OCI-LY7 (cell line): ENCODE measurements around the gene CNTRL. TPM values are rescaled to one million over a fixed set of nuclear protein-coding genes. Genes with fewer than 3 reads are reported as not detected.
A peak's percentile ranks its signal among the peaks of the same experiment; 100 is the strongest.
"Not testable (repeated sequence)": the region's sequence is repeated elsewhere in the genome, so short reads cannot be mapped to it uniquely, and the experiment has no call there.

Experiments used
- BruUV-seq: library from RNA; stranded (reverse); fragments of 400-500 nt; replicated peaks from 2 replicates; lab custom pipeline; 2021; lab: Mats Ljungman, UMichigan
- CTCF ChIA-PET: fragments of 300-600 bp; sonication (Branson Sonifier 250); formaldehyde crosslinking; loops from one replicate; lab custom pipeline; 2022; ENCODE audit warnings: antibody characterized with exemption; ENCODE audit not compliant: unreplicated experiment; lab: Charles Lee
- POLR2A ChIA-PET: fragments of 300-600 bp; sonication (Branson Sonifier 250); formaldehyde crosslinking; loops from one replicate; lab custom pipeline; 2022; ENCODE audit warnings: antibody characterized with exemption; lab: Charles Lee
- DNase-seq: peaks from one replicate; pipeline ENCODE4 v3.0.0-alpha.2; 2015; ENCODE audit warnings: low spot score
- H2AFZ ChIP-seq: fragments of 200-600 bp; sonication (generic), shearing (Covaris generic); 2 replicates; pipeline ENCODE4 v1.6.1; 2014; ENCODE audit warnings: mild to moderate bottlenecking, antibody characterized with exemption, low read length, moderate library complexity
- H3K27ac ChIP-seq: fragments of 200-600 bp; sonication (generic); 2 replicates; pipeline ENCODE4 v1.5.1; 2014; ENCODE audit warnings: mixed run types, low read depth, mild to moderate bottlenecking, moderate library complexity, low read length, inconsistent platforms; ENCODE audit not compliant: poor library complexity, severe bottlenecking
- H3K36me3 ChIP-seq: fragments of 200-600 bp; sonication (generic); 2 replicates; pipeline ENCODE4 v1.6.1; 2014; ENCODE audit warnings: mild to moderate bottlenecking, antibody characterized with exemption, low read length, moderate library complexity, mixed read lengths; ENCODE audit not compliant: insufficient read depth
- H3K4me1 ChIP-seq: fragments of 200-600 bp; sonication (generic); 2 replicates; pipeline ENCODE4 v1.5.1; 2014; ENCODE audit warnings: mild to moderate bottlenecking, low read length; ENCODE audit not compliant: insufficient read depth, poor library complexity, severe bottlenecking
- H3K4me2 ChIP-seq: fragments of 200-600 bp; sonication (generic); 2 replicates; pipeline ENCODE4 v1.6.1; 2014; ENCODE audit warnings: mild to moderate bottlenecking, low read length
- H3K4me3 ChIP-seq: fragments of 200-600 bp; sonication (generic); 2 replicates; pipeline ENCODE4 v1.5.1; 2014; ENCODE audit warnings: mild to moderate bottlenecking, low read depth, low read length; ENCODE audit not compliant: poor library complexity, severe bottlenecking
- H3K79me2 ChIP-seq: fragments of 200-600 bp; sonication (generic); 2 replicates; pipeline ENCODE4 v1.6.1; 2016; ENCODE audit warnings: low read depth, mild to moderate bottlenecking, low read length, moderate library complexity, mixed read lengths; ENCODE audit not compliant: insufficient read depth
- H3K9me2 ChIP-seq: fragments of 200-600 bp; sonication (generic); 2 replicates; pipeline ENCODE4 v1.6.1; 2016; ENCODE audit warnings: mild to moderate bottlenecking, low read length, mixed read lengths; ENCODE audit not compliant: insufficient read depth
- H3K9me3 ChIP-seq: fragments of 200-600 bp; sonication (generic); 2 replicates; pipeline ENCODE4 v1.6.1; 2014; ENCODE audit warnings: mild to moderate bottlenecking, mixed run types, low read length, mixed read lengths
- H4K20me1 ChIP-seq: fragments of 200-600 bp; sonication (generic); 2 replicates; pipeline ENCODE4 v1.6.1; 2014; ENCODE audit warnings: mild to moderate bottlenecking, antibody characterized with exemption, low read length, moderate library complexity, mixed read lengths; ENCODE audit not compliant: insufficient read depth
- EZH2phosphoT487 ChIP-seq: fragments of 200-600 bp; sonication (generic); IDR thresholded peaks from 2 replicates; pipeline ENCODE4 v1.6.1; 2018; ENCODE audit warnings: low read depth, borderline replicate concordance, mild to moderate bottlenecking, mixed run types, antibody characterized with exemption, low read length, moderate library complexity, mixed read lengths
- intact Hi-C: fragments of 100-400 bp; cut with micrococcal nuclease; formaldehyde crosslinking; loops from one replicate; pipeline ENCODE4 v1.10.0; 2022; ENCODE audit not compliant: unreplicated experiment
- total RNA-seq, 2 experiments: library from RNA; depleted of rRNA in 1 of 2; stranded (reverse); fragments of >200 nt in 1 of 2; shearing (Covaris generic) in 1 of 2; gene quantifications; 2 replicates each; pipeline ENCODE4 v1.2.3, GENCODE V29; 2014 to 2022
- TF ChIP-seq, protein P1 (sequence below): fragments of 200-600 bp; sonication (generic); conservative IDR thresholded peaks from 2 replicates; pipeline ENCODE4 v1.5.1; 2014; ENCODE audit warnings: mild to moderate bottlenecking, antibody characterized with exemption, low read length, moderate library complexity, mixed read lengths

Gene CNTRL
- total RNA-seq, 2 experiments from 2014 or later, result 81.4 to 113 TPM

GRCh38 chr9:121123816-121124535 lies 49.2 kb downstream of the CNTRL start:
- H3K9me3 ChIP-seq, result peaks cover 4% of the 10 kb centered on the region; the same call in 1 of the 2 replicates
- ChIA-PET CTCF (no interaction called here), POLR2A (interaction anchor here (0.6 kb wide), 2 partner anchors 32 to 61 kb away, joined by 3 read pairs; no protein-coding TSS in a partner anchor)
- H3K4me3 ChIP-seq, result no peak overlapping the region
- intact Hi-C loops, result no loop called here
- H3K9me2 ChIP-seq, result no peaks in the 10 kb centered on the region
- no peak overlapping the region for H2AFZ ChIP-seq
- H3K4me2 ChIP-seq, result no peak overlapping the region
- H3K27ac ChIP-seq, result no peak overlapping the region
- peaks cover 32% of the 10 kb centered on the region; the same call in 1 of the 2 replicates for H3K79me2 ChIP-seq
- BruUV-seq, result no TSS peak
- peaks cover 22% of the 10 kb centered on the region for H3K4me1 ChIP-seq
- DNase-seq, result no peak
- TF ChIP-seq EZH2phosphoT487, result no peak
- TF ChIP-seq, protein P1, sequence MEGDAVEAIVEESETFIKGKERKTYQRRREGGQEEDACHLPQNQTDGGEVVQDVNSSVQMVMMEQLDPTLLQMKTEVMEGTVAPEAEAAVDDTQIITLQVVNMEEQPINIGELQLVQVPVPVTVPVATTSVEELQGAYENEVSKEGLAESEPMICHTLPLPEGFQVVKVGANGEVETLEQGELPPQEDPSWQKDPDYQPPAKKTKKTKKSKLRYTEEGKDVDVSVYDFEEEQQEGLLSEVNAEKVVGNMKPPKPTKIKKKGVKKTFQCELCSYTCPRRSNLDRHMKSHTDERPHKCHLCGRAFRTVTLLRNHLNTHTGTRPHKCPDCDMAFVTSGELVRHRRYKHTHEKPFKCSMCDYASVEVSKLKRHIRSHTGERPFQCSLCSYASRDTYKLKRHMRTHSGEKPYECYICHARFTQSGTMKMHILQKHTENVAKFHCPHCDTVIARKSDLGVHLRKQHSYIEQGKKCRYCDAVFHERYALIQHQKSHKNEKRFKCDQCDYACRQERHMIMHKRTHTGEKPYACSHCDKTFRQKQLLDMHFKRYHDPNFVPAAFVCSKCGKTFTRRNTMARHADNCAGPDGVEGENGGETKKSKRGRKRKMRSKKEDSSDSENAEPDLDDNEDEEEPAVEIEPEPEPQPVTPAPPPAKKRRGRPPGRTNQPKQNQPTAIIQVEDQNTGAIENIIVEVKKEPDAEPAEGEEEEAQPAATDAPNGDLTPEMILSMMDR, result no peak
- H3K36me3 ChIP-seq, result peaks cover 86% of the 10 kb centered on the region
- no peaks in the 10 kb centered on the region; the same call in 1 of the 2 replicates for H4K20me1 ChIP-seq

DNA sequence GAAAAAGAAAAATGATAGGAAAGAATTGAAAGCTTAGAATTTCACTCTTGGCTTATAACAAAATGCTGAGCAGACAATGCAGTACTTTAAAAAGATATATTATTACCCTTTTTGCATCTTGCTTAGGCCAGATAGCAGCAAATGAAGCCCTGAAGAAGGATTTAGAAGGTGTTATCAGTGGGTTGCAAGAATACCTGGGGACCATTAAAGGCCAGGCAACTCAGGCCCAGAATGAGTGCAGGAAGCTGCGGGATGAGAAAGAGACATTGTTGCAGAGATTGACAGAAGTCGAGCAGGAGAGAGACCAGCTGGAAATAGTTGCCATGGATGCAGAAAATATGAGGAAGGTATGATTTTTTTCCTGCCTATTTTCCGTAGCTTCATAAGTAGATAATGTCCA lies 50.8 kb downstream of the CNTRL start:
- peaks cover 80% of the 10 kb centered on the region for H3K36me3 ChIP-seq
- intact Hi-C loops, result no loop called here
- POLR2A ChIA-PET, result interaction anchor here (0.5 to 1.3 kb wide), 3 partner anchors 11 to 31 kb away, joined by 3 to 4 read pairs (median 4); no protein-coding TSS in a partner anchor

DNA sequence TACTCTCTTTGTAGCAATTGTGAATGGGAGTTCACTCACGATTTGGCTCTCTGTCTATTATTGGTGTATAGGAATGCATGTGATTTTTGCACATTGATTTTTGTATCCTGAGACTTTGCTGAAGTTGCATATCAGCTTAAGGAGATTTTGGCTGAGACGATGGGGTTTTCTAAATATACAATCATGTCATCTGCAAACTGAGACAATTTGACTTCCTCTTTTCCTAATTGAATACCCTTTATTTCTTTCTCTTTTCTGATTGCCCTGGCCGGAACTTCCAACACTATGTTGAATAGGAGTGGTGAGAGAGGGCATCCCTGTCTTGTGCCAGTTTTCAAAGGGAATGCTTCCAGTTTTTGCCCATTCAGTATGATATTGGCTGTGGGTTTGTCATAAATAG lies 54.6 kb downstream of the CNTRL start:
- H3K9me2 ChIP-seq, H3K9me3 ChIP-seq, POLR2A ChIA-PET, DNase-seq, H4K20me1 ChIP-seq, CTCF ChIA-PET, H3K4me3 ChIP-seq, H3K4me1 ChIP-seq, H3K27ac ChIP-seq, intact Hi-C loops, H2AFZ ChIP-seq, H3K4me2 ChIP-seq: not testable (repeated sequence)
- BruUV-seq, result TSS peak; percentile 39
- H3K36me3 ChIP-seq, result peaks cover 79% of the 10 kb centered on the region
- H3K79me2 ChIP-seq, result peaks cover 23% of the 10 kb centered on the region; the same call in 1 of the 2 replicates

More for the DNA sequence above, 50.8 kb downstream of the CNTRL start:
- CTCF ChIA-PET, result no interaction called here
- DNase-seq, result no peak
- peaks cover 32% of the 10 kb centered on the region; the same call in 1 of the 2 replicates for H3K79me2 ChIP-seq
- H3K4me2 ChIP-seq, result no peak overlapping the region
- peaks cover 4% of the 10 kb centered on the region; the same call in 1 of the 2 replicates for H3K9me3 ChIP-seq
- no peak for TF ChIP-seq EZH2phosphoT487
- TF ChIP-seq, protein P1, result no peak
- no peak overlapping the region for H3K4me3 ChIP-seq
- H2AFZ ChIP-seq, result no peak overlapping the region
- H4K20me1 ChIP-seq, result no peaks in the 10 kb centered on the region
- H3K9me2 ChIP-seq, result no peaks in the 10 kb centered on the region
- no TSS peak for BruUV-seq
- peaks cover 18% of the 10 kb centered on the region for H3K4me1 ChIP-seq
- no peak overlapping the region for H3K27ac ChIP-seq
